ENCODE data around the gene LRMDA.

Gene LRMDA

DNA sequence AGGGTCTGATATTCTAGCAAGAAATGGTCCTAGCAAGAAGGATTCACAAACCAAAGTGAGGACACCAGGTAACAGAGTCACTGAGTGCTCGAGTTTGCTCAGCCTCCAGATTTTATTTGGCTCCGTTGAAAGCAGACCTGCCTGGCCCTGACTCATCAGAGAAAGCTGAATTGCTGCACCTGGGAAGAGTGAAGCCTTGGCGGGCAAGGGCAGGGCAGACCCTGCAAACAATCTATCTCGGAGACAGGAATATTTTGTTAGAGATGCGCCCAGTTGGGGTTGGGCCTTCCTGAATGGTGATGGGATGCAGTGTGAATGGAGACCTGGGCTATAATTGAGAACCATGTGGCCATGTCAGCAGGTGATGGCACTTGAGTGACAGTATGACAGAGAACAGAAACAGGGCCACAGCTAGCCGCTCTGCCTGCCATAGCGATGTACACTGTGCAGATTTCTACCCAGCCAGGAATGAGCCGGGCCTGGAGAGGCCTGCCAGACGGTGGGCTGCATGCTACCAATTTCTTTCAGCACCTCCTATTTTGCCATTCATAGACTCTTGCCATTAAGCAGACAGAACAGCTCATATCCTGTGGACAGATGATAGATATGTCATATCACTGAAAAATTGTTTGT lies 744.2 kb downstream of the LRMDA start:
- no peak for TF ChIP-seq CTCF (conservative IDR thresholded peaks at IDR 0.05; ENCODE audit: low read depth, low read length)
- no peak for DNase-seq (ENCODE audit: low read depth)
- no peak overlapping the region for H3K4me3 ChIP-seq (ENCODE audit: low read depth, low read length)

- no peak for DNase-seq (ENCODE audit: low read depth)
- H3K4me3 ChIP-seq (ENCODE audit: low read depth, low read length) = no peak overlapping the region
- TF ChIP-seq CTCF (conservative IDR thresholded peaks at IDR 0.05; ENCODE audit: low read depth, low read length) = no peak
Measured at GRCh38 chr10:76176166-76176550, 744.7 kb downstream of the LRMDA start.

DNA sequence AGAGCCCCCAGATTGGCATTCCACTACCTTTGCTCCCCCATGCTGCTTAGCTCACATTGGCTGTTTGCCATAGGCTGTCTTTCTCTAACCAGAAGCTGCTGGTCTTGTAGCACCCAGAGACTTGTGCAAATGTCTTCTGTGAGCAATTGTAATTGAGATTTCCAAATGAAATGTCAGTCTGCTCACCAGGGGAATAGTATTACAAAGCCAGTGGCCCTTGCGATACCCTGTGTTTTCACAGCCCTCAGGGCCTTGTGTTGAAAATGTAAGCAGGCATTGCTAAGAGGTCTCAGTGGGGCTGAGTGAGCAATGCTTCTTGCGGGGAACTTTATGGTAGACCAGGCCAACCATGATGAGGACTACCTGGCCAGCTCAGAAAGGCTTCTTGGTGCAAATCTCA lies 746.5 kb downstream of the LRMDA start:
- no peak for DNase-seq (ENCODE audit: low read depth)
- TF ChIP-seq CTCF (conservative IDR thresholded peaks at IDR 0.05; ENCODE audit: low read depth, low read length) = no peak
- H3K4me3 ChIP-seq (ENCODE audit: low read depth, low read length) = no peak overlapping the region

GRCh38 chr10:76178532-76179292 lies 747.3 kb downstream of the LRMDA start:
- no peak for TF ChIP-seq CTCF (conservative IDR thresholded peaks at IDR 0.05; ENCODE audit: low read depth, low read length)
- DNase-seq (ENCODE audit: low read depth) = no peak
- H3K4me3 ChIP-seq (ENCODE audit: low read depth, low read length) = no peak overlapping the region

- TF ChIP-seq CTCF (conservative IDR thresholded peaks at IDR 0.05; ENCODE audit: low read depth, low read length) = no peak
- no peak overlapping the region for H3K4me3 ChIP-seq (ENCODE audit: low read depth, low read length)
- DNase-seq (ENCODE audit: low read depth) = no peak
Measured at GRCh38 chr10:76179806-76180205, 748.4 kb downstream of the LRMDA start.

- no peak for TF ChIP-seq CTCF (conservative IDR thresholded peaks at IDR 0.05; ENCODE audit: low read depth, low read length)
- H3K4me3 ChIP-seq (ENCODE audit: low read depth, low read length) = no peak overlapping the region
- DNase-seq (ENCODE audit: low read depth) = no peak
Measured at GRCh38 chr10:76184647-76185046, 753.2 kb downstream of the LRMDA start.
